HG03060 (cell line): ENCODE results near the gene RFT1.

ENCODE experiments used
- ATAC-seq: cut with Tn5 transposase; IDR thresholded peaks from one replicate; pipeline ENCODE4 v1.9.1; 2021; ENCODE audit warnings: low read depth, moderate number of reproducible peaks; ENCODE audit not compliant: unreplicated experiment

Gene RFT1

GRCh38 chr3:53150247-53151085 lies 20.2 kb upstream of the RFT1 start:
- ATAC-seq, result no peak

DNA sequence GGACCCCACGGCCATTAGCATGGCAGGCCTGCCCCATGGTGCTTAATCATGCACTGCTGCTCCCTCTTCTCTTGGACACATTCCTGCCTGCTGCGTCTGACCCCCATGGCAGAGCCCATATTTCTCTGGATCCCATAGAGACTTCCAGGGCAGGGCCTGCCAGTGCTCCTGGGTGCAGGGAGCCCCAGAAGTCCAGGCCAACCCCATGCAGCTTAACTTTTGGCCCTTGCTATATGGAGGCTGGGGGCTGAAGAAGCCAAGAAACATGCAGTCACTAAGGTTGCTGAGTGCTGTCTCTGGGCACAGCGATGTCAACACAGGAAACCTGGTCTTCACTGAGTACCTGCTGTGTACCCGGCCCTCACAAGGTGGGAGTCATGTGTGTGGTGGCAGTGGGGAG lies 19.5 kb upstream of the RFT1 start:
- no peak for ATAC-seq

DNA sequence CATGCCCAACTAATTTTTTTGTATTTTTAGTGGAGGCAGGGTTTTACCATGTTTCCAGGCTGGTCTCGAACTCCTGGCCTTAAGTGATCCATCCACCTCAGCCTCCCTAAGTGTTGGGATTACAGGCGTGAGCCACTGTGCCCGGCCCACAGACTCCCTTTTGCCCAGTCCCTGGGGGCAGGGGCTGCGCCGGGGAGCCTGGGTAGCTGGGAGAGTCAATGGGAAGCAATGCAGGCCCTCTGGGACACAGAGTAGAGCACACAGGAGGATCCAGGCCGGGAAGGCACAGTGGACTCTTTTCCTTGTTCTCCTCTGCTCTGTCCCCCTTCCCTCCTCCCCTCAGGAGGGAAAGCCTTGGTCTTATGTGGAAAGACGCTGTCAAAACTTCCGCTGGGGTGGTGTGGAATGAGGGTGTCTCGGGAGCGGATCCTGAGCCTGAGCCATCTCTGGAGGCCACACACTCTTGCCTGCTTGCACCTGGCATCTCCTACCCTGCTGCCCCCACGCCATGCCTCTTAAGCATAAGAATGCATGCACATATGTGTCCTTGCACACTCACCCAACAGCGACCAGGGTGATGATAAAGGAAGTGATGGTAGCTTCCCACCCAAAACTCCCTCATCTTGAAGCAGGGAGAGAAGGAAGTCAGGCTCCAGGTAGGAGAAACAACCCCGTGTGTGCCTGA lies 18.9 kb upstream of the RFT1 start:
- no peak for ATAC-seq

- ATAC-seq, result no peak
Measured at GRCh38 chr3:53147903-53148400, 17.7 kb upstream of the RFT1 start.

GRCh38 chr3:53147151-53147902 lies 17.1 kb upstream of the RFT1 start:
- ATAC-seq, result no peak

GRCh38 chr3:53146319-53146891 lies 16.2 kb upstream of the RFT1 start:
- no peak for ATAC-seq

DNA sequence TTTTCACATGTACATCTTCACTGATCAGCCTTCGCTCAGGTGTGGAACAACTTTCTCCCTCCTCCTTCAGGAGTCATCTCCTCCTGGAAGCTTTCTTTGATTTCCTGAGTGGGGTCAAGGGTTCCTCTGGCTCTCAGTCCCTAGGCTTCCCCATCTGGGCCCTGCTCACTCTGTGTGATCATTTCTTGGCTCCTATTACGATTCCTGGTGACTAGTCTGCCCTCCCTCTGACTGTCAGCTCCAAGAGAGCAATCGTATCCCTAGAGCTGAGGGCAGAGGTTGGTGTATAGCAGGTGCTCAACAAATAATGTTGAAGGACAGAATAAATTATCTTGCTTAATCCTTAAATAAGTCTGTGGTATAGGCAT lies 15.5 kb upstream of the RFT1 start:
- no peak for ATAC-seq

- no peak for ATAC-seq
Measured at GRCh38 chr3:53144862-53145712, 14.9 kb upstream of the RFT1 start.

DNA sequence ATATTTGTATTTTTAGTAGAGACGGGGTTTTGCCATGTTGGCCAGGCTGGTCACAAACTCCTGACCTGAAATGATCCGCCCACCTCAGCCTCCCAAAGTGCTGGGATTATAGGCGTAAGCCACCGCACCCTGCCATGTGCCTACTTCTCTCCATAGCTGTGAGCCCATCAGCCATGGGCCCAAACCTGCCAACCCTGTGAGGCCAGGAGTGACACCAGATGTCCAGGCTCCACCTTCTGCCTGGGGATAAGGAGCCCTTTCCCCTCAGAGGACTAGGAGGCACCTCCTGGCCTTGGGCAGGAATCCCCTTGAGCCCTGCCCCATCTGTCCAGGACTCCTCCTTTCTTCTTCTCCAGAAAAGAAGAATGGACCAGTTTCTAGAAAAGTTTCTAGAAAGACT lies 14.2 kb upstream of the RFT1 start:
- ATAC-seq, result no peak

DNA sequence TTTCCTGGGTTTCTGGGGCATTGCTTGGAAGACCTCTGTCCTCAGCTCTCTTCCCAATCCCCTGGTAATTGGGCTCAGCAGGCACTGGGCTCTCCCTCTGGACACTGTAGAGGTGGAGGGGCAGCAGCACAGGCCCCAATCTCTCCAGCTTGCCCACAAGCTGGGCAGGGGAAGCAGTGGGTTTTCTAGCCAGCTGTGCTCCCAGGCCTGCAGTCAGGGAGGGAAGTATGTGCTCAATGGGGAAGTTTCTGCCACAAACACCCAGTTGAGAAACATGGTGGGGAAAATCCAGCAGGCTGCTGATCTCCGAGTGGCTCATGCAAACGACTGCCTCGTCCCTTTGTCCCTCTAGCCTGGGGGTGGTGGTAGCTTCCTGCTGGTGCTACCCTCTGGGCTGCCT lies 12.8 kb upstream of the RFT1 start:
- no peak for ATAC-seq

DNA sequence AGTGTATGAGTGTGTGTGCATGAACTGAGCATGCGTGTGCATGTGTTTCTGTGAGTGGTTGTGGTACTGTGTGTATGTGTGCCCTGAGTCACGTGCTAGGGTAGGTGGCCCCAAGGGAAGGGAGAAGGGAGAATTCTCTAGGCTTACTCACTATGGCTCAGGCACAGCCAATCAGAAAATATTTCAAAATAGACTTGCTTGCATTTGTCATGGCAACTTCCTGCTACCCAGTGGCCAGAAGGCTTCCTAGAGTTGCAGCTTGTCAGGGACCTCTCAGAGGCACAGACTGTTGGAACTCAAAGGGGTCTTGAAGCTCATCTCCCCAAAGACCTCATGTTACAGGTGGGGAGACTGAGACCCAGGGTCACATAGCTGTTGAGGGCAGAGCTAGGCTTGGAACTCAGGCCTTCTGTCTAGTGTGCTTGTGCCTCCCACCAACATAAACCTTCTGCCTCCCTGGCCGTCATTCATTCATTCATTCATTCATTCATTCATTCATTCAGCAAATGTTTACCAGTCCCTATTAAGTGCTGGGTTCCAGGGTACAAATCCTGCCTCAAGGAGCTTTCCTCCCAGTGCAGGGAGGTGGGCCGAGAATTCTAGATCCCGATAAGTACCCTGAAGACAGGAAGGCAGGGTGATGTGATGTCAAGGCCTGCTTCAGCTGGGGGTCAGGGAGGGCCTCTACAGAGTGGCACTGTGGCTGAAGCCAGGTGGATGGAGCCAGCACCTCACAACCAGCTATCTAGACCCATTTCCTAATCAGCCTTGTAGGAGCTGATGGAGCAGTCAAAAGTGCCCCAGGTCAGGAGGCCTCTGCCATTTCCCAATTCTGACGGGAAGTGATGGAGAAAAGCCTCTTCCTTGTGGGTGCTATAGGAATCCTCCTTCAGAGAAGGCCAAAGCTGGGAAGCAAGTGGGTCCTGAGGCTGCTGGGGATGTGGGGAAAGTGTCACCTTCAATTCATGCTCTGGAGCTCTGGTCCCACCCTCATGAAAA lies 10.9 kb upstream of the RFT1 start:
- no peak for ATAC-seq

GRCh38 chr3:53139906-53140846 lies 9.9 kb upstream of the RFT1 start:
- no peak for ATAC-seq

DNA sequence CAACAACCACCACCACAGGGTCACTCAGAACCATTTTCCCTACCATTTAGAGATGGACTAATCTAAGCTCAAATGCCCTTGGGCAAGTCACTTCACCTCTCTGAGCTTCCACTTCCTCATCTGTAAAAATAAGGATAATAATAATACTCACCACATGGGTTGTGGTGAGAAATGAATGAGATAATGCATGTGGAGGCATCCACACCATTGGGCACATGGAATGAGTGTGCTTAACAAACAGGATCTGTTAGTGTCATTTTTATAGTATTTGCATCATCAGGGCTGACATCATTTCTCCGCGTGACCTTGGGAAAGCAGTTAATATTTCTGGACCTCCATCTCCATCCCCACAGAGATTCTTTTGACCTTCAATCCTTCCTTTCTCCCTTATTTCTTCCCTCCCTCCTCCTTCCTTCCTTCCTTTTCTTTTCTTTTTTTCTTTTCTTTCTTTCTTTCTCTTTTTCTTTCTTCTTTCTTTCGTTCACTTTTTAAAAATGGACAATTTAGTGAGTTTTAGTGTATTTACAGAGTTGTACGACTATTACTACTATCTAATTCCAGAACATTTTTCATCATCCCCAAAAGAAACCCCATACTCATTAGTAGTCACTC lies 7.7 kb upstream of the RFT1 start:
- ATAC-seq, result no peak

- ATAC-seq, result no peak
Measured at GRCh38 chr3:53137221-53137620, 7.0 kb upstream of the RFT1 start.

- ATAC-seq, result no peak
Measured at GRCh38 chr3:53134631-53135232, 4.5 kb upstream of the RFT1 start.

- no peak for ATAC-seq
Measured at GRCh38 chr3:53132347-53132746, 2.1 kb upstream of the RFT1 start.

DNA sequence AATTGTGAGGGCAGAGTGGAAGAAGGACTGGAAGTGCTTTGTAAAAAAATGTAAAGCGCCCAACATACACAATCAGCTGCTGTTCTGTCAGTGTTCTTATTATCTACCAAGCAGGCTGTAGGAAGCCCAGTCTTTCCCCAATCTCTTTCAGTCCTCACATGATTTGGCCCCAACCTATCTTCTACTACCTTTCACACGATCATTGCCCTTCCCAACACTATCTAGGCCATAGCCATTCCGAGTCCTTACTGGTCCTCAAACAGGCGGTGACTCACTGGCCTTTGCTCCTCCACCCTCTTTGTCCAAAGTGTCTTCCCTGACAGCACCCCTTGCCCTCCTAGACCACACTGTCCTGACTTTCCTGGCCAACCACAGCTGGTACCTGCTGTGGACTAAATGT lies 861 bp upstream of the RFT1 start:
- no peak for ATAC-seq
